Measurements from ENCODE around the gene NOC4L. TPM values are rescaled to one million over a fixed set of nuclear protein-coding genes. Genes with fewer than 3 reads are reported as not detected.

NOC4L gene
- polyA plus RNA-seq, 1 experiment = 8.1 TPM

DNA sequence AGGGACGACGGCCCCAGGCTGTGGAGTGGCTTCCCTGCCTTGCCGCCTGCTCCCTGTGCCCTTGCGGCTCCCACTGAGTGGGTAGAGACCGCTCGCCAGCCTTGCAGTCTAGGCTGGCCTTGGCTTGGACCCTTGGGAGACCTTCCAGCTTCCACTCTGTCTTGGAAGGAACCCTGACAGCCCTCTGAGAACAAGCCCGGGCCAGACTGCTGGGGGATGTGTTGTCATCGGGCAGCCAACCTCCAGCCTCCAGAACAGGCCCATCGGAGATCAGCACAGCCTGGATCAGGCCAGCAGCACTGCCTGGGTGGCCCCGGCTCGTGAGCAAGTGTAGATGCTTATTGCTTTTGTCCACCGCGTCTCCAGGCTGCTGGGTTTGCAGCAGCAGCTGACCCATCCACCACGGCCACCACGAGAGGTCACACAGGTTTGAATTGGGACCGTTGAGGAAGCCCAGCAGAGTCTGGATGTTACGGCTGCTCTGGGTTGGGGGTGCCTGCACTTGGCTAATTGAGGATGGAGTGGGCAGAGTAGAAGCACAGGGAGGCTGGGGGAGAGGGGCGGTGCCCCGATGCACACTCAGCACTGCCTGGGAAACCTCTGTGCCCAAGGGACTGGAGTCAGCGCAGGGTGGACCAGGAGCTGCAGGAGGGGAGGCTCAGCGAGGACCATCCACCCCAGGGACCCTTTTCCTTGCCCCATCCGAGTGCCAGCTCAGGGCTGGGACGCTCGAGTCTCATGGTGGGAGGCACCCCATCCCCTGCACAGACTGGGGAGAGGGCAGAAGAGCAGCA is 55.5 kb downstream of the NOC4L start:
- H3K27me3 ChIP-seq (ENCODE audit: control insufficient read depth, insufficient read depth, low read length) = peaks cover 17% of the 10 kb centered on the region
- ChIA-PET CTCF (no interaction called here), POLR2A (no interaction called here)
- no peak for DNase-seq (ENCODE audit: low read depth)
- no peak for TF ChIP-seq CTCF (IDR thresholded peaks at IDR 0.05; ENCODE audit: insufficient read depth, low read depth, low read length)
- H3K36me3 ChIP-seq (ENCODE audit: control insufficient read depth, insufficient read depth, low read length) = no peaks in the 10 kb centered on the region
- H3K4me3 ChIP-seq (ENCODE audit: low read depth, low read length) = no peak overlapping the region

GRCh38 chr12:132200800-132201199 is 56.5 kb downstream of the NOC4L start:
- POLR2A ChIA-PET = no interaction called here
- H3K27me3 ChIP-seq (ENCODE audit: control insufficient read depth, insufficient read depth, low read length) = peaks cover 24% of the 10 kb centered on the region

GRCh38 chr12:132201391-132202120 is 57.3 kb downstream of the NOC4L start:
- no peak for TF ChIP-seq CTCF (IDR thresholded peaks at IDR 0.05; ENCODE audit: insufficient read depth, low read depth, low read length)
- H3K36me3 ChIP-seq (ENCODE audit: control insufficient read depth, insufficient read depth, low read length) = no peaks in the 10 kb centered on the region
- no peak overlapping the region for H3K4me3 ChIP-seq (ENCODE audit: low read depth, low read length)
- no peak for DNase-seq (ENCODE audit: low read depth)
- POLR2A ChIA-PET = no interaction called here
- CTCF ChIA-PET = no interaction called here
- H3K27me3 ChIP-seq (ENCODE audit: control insufficient read depth, insufficient read depth, low read length) = peaks cover 31% of the 10 kb centered on the region

More at GRCh38 chr12:132200800-132201199, 56.5 kb downstream of the NOC4L start:
- H3K4me3 ChIP-seq (ENCODE audit: low read depth, low read length) = no peak overlapping the region
- H3K36me3 ChIP-seq (ENCODE audit: control insufficient read depth, insufficient read depth, low read length) = no peaks in the 10 kb centered on the region
- CTCF ChIA-PET = no interaction called here
- TF ChIP-seq CTCF (IDR thresholded peaks at IDR 0.05; ENCODE audit: insufficient read depth, low read depth, low read length) = no peak
- no peak for DNase-seq (ENCODE audit: low read depth)

Small RNAs within 50 kb of the gene (small RNA-seq; reads per million reads assigned to genes)
- not detected for gene AC138466.3 (ENCODE audit: insufficient read length, low read depth, low replicate concordance)

Other genes starting within 250 kb of the NOC4L start
- 7.8 and 13.7 TPM in 2 replicates for gene ULK1, start 249.8 kb upstream of the NOC4L start, polyA plus RNA-seq (2011; rRNA removed)
- gene PUS1, start 215.2 kb upstream of the NOC4L start, polyA plus RNA-seq (2011; rRNA removed) = 15.7 and 21.2 TPM in 2 replicates
- gene EP400, start 194.5 kb upstream of the NOC4L start, polyA plus RNA-seq (2011; rRNA removed) = 2.5 and 3.2 TPM in 2 replicates
- gene DDX51, start 138 bp upstream of the NOC4L start, polyA plus RNA-seq (2011; rRNA removed) = 5.3 and 8.2 TPM in 2 replicates
- gene GALNT9, start 185.1 kb downstream of the NOC4L start, polyA plus RNA-seq (2011; rRNA removed) = not detected in 2 replicates